ENCODE data around the gene TFF2.

- TF ChIP-seq, protein P1, sequence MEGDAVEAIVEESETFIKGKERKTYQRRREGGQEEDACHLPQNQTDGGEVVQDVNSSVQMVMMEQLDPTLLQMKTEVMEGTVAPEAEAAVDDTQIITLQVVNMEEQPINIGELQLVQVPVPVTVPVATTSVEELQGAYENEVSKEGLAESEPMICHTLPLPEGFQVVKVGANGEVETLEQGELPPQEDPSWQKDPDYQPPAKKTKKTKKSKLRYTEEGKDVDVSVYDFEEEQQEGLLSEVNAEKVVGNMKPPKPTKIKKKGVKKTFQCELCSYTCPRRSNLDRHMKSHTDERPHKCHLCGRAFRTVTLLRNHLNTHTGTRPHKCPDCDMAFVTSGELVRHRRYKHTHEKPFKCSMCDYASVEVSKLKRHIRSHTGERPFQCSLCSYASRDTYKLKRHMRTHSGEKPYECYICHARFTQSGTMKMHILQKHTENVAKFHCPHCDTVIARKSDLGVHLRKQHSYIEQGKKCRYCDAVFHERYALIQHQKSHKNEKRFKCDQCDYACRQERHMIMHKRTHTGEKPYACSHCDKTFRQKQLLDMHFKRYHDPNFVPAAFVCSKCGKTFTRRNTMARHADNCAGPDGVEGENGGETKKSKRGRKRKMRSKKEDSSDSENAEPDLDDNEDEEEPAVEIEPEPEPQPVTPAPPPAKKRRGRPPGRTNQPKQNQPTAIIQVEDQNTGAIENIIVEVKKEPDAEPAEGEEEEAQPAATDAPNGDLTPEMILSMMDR (tag by site-specific recombination; IDR thresholded peaks at IDR 0.05) = no peak
- TF ChIP-seq TRIM28 (IDR thresholded peaks at IDR 0.05; ENCODE audit: borderline replicate concordance, low read length) (no peak), ZNF544 (tag by site-specific recombination; IDR thresholded peaks at IDR 0.05) (no peak), ZBTB7A (tag by site-specific recombination; IDR thresholded peaks at IDR 0.05; ENCODE audit: low read depth) (no peak), PATZ1 (tag by site-specific recombination; IDR thresholded peaks at IDR 0.05) (no peak), ZNF664 (tag by site-specific recombination; IDR thresholded peaks at IDR 0.05) (no peak), MZF1 (tag by site-specific recombination; IDR thresholded peaks at IDR 0.05; ENCODE audit: borderline replicate concordance) (no peak), SCRT2 (tag by site-specific recombination; IDR thresholded peaks at IDR 0.05) (no peak), ZNF26 (tag by site-specific recombination; IDR thresholded peaks at IDR 0.05) (no peak), ZNF274 (IDR thresholded peaks at IDR 0.05; ENCODE audit: low read length) (no peak), ZNF274 (tag by site-specific recombination; IDR thresholded peaks at IDR 0.05; ENCODE audit: borderline replicate concordance) (no peak), ZBTB26 (tag by site-specific recombination; optimal IDR thresholded peaks at IDR 0.05) (no peak), ZNF558 (tag by site-specific recombination; IDR thresholded peaks at IDR 0.05) (no peak)
- TF ChIP-seq, protein P2, sequence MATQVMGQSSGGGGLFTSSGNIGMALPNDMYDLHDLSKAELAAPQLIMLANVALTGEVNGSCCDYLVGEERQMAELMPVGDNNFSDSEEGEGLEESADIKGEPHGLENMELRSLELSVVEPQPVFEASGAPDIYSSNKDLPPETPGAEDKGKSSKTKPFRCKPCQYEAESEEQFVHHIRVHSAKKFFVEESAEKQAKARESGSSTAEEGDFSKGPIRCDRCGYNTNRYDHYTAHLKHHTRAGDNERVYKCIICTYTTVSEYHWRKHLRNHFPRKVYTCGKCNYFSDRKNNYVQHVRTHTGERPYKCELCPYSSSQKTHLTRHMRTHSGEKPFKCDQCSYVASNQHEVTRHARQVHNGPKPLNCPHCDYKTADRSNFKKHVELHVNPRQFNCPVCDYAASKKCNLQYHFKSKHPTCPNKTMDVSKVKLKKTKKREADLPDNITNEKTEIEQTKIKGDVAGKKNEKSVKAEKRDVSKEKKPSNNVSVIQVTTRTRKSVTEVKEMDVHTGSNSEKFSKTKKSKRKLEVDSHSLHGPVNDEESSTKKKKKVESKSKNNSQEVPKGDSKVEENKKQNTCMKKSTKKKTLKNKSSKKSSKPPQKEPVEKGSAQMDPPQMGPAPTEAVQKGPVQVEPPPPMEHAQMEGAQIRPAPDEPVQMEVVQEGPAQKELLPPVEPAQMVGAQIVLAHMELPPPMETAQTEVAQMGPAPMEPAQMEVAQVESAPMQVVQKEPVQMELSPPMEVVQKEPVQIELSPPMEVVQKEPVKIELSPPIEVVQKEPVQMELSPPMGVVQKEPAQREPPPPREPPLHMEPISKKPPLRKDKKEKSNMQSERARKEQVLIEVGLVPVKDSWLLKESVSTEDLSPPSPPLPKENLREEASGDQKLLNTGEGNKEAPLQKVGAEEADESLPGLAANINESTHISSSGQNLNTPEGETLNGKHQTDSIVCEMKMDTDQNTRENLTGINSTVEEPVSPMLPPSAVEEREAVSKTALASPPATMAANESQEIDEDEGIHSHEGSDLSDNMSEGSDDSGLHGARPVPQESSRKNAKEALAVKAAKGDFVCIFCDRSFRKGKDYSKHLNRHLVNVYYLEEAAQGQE (tag by site-specific recombination; IDR thresholded peaks at IDR 0.05) = no peak
- TF ChIP-seq, protein P3, sequence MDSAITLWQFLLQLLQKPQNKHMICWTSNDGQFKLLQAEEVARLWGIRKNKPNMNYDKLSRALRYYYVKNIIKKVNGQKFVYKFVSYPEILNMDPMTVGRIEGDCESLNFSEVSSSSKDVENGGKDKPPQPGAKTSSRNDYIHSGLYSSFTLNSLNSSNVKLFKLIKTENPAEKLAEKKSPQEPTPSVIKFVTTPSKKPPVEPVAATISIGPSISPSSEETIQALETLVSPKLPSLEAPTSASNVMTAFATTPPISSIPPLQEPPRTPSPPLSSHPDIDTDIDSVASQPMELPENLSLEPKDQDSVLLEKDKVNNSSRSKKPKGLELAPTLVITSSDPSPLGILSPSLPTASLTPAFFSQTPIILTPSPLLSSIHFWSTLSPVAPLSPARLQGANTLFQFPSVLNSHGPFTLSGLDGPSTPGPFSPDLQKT (IDR thresholded peaks at IDR 0.05; ENCODE audit: borderline replicate concordance, low read depth, low read length) = no peak
Observed at GRCh38 chr21:42340187-42341050, 10.4 kb downstream of the TFF2 start.

Measured in HEK293 (cell line).